ENCODE results near the gene BDKRB2.

- no peak for TF ChIP-seq POLR2A (IDR thresholded peaks at IDR 0.05; ENCODE audit: low read length)
- no peak for TF ChIP-seq GATA1 (IDR thresholded peaks at IDR 0.05; ENCODE audit: low read depth, low read length)
Observed at GRCh38 chr14:96232506-96232905, 27.9 kb downstream of the BDKRB2 start.
